Thyroid gland (tissue), 4 donors: ENCODE data around the gene RALGAPB. TPM values are rescaled to one million over a fixed set of nuclear protein-coding genes. Genes with fewer than 3 reads are reported as not detected.

Experiments used
- DNase-seq, 2 donors: peaks; one replicate each; pipeline ENCODE4 v3.0.0-alpha.2; 2019
- H3K27ac ChIP-seq, 3 donors: fragments of 200-600 bp; sonication (generic); 1 replicate in 2 of 3; 2 replicates in 1 of 3; pipeline ENCODE4 v1.5.1; 2016 to 2019; ENCODE audit warnings: mild to moderate bottlenecking in 1 of 3, moderate library complexity in 1 of 3
- H3K27me3 ChIP-seq: fragments of 200-600 bp; sonication (generic); one replicate; pipeline ENCODE4 v1.5.1; 2019
- H3K36me3 ChIP-seq, 2 donors: fragments of 200-600 bp; sonication (generic); one replicate each; pipeline ENCODE4 v1.5.1; 2016 to 2019
- H3K4me1 ChIP-seq, 2 donors: fragments of 200-600 bp; sonication (generic); one replicate each; pipeline ENCODE4 v1.5.1; 2017 to 2019
- H3K4me3 ChIP-seq, 3 donors: fragments of 200-600 bp; sonication (generic); replicated peaks in 1 of 3; 1 replicate in 2 of 3; 2 replicates in 1 of 3; pipeline ENCODE4 v1.5.1; 2016; ENCODE audit warnings: mild to moderate bottlenecking in 1 of 3
- H3K9me3 ChIP-seq: fragments of 200-600 bp; sonication (generic); one replicate; pipeline ENCODE4 v1.5.1; 2017
- POLR2A ChIP-seq, 2 donors: fragments of 450-650 bp; IDR thresholded peaks; one replicate each; pipeline ENCODE4 v1.6.1; 2017; ENCODE audit warnings: antibody characterized with exemption in 2 of 2, mild to moderate bottlenecking in 2 of 2, moderate library complexity in 1 of 2
- WGBS, 2 donors: methylation state at CpG; one replicate each; pipeline ENCODE4 v1.1.5; 2017; 5-methylcytosine and 5-hydroxymethylcytosine counted together
- intact Hi-C: fragments of 100-400 bp; cut with DNase I; formaldehyde crosslinking; loops from one replicate; pipeline ENCODE4 v1.15.1; 2023
- total RNA-seq, 4 donors: library from RNA; depleted of rRNA; stranded (reverse); fragments of >200 nt; gene quantifications; one replicate each; pipeline ENCODE4 v1.2.3, GENCODE V29; 2016
- TF ChIP-seq, protein P1 (sequence below), 6 experiments: fragments of 200-600 bp in 3 of 6; fragments of 450-650 bp in 3 of 6; sonication (generic) in 3 of 6; IDR thresholded peaks; one replicate each; pipeline ENCODE4 v1.5.1; 2016 to 2019; ENCODE audit warnings: antibody characterized with exemption in 6 of 6, mild to moderate bottlenecking in 2 of 6, inconsistent platforms in 1 of 6, moderate library complexity in 1 of 6

Gene RALGAPB
- total RNA-seq, 4 donors from 2014 or later: 53.6 to 79.8 (median 62.1) TPM

DNA sequence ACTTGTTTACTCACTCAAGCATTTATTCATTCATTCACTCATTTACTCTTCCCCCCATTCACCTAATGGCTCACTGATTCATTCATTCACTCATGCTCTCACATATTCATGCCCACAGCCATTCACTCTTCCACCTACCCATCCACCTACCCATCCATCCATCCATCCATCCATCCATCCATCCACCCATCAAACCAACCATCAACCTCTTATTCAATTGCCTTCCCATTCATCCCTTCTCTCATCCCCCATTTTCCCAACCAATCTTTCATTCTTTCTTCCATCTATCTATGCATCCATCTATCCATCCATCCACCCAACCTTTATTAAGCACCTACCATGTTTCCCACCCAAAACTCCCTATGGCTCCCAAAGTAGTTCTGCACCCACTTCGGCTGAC lies 127.4 kb downstream of the RALGAPB start:
- no peaks in the 10 kb centered on the region for H3K9me3 ChIP-seq
- 94 to 100% methylated on average over 1 of the region's 1 CpG for WGBS, 2 donors
- TF ChIP-seq, protein P1, sequence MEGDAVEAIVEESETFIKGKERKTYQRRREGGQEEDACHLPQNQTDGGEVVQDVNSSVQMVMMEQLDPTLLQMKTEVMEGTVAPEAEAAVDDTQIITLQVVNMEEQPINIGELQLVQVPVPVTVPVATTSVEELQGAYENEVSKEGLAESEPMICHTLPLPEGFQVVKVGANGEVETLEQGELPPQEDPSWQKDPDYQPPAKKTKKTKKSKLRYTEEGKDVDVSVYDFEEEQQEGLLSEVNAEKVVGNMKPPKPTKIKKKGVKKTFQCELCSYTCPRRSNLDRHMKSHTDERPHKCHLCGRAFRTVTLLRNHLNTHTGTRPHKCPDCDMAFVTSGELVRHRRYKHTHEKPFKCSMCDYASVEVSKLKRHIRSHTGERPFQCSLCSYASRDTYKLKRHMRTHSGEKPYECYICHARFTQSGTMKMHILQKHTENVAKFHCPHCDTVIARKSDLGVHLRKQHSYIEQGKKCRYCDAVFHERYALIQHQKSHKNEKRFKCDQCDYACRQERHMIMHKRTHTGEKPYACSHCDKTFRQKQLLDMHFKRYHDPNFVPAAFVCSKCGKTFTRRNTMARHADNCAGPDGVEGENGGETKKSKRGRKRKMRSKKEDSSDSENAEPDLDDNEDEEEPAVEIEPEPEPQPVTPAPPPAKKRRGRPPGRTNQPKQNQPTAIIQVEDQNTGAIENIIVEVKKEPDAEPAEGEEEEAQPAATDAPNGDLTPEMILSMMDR (IDR thresholded peaks at IDR 0.05): no peak
- no peak for TF ChIP-seq POLR2A (IDR thresholded peaks at IDR 0.05)
- H3K27ac ChIP-seq: peak overlapping the region; percentile 23 to 87 (median 61)
- H3K4me3 ChIP-seq: no peak overlapping the region
- no peaks in the 10 kb centered on the region for H3K27me3 ChIP-seq
- H3K4me1 ChIP-seq: peaks cover 6 to 16% of the 10 kb centered on the region in 2 donors
- intact Hi-C loops: no loop called here
- H3K36me3 ChIP-seq: no peaks in the 10 kb centered on the region
- DNase-seq: no peak

GRCh38 chr20:38601216-38602184 lies 128.9 kb downstream of the RALGAPB start, which contains the start of gene ARHGAP40:
Gene ARHGAP40 (plus strand): TSS chr20:38601809.
- no peak for DNase-seq
- intact Hi-C loops: no loop called here
- Histone ChIP-seq H3K9me3 (no peaks in the 10 kb centered on the region), H3K4me3 (no peak within 1 kb of the TSS), H3K27ac (no peak within 1 kb of the TSS), H3K4me1 (peaks cover 6 to 16% of the 10 kb centered on the region in 2 donors), H3K36me3 (no peaks in the 10 kb centered on the region), H3K27me3 (no peaks in the 10 kb centered on the region)
- TF ChIP-seq, protein P1 (IDR thresholded peaks at IDR 0.05): no peak
- TF ChIP-seq POLR2A (IDR thresholded peaks at IDR 0.05): no peak
- 37 to 47% methylated on average over 24 to 38 of the region's 42 CpGs for WGBS, 2 donors

DNA sequence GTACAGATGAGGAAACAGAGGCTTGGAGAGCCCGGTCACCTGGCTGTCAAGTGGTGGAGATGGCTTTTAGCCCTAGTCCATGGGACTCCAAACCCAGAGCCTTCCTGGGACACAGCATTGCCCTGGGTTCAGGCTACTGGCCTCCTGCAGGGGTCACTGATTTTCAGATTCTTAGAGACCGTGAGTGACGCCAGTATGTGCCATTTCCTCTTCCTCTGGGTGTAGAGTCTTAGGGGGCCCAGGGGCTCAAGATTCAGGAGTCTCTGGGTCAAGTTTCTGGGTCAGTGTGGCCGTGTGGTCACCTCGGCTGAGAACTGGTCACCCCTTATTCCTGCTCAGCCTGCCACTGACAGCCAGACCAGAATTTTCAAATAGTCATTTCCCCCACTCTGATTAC lies 129.5 kb downstream of the RALGAPB start:
- Histone ChIP-seq H3K9me3 (no peaks in the 10 kb centered on the region), H3K27me3 (no peaks in the 10 kb centered on the region), H3K4me1 (peaks cover 6 to 16% of the 10 kb centered on the region in 2 donors), H3K36me3 (no peaks in the 10 kb centered on the region), H3K27ac (no peak overlapping the region), H3K4me3 (no peak overlapping the region)
- no peak for DNase-seq
- 63 to 77% methylated on average over 4 to 5 of the region's 5 CpGs for WGBS, 2 donors
- intact Hi-C loops: no loop called here
- TF ChIP-seq POLR2A (IDR thresholded peaks at IDR 0.05): no peak
- TF ChIP-seq, protein P1 (IDR thresholded peaks at IDR 0.05): no peak

GRCh38 chr20:38603286-38603685 lies 130.6 kb downstream of the RALGAPB start:
- Histone ChIP-seq H3K9me3 (no peaks in the 10 kb centered on the region), H3K27me3 (no peaks in the 10 kb centered on the region), H3K36me3 (no peaks in the 10 kb centered on the region), H3K27ac (no peak overlapping the region), H3K4me1 (peaks cover 6 to 16% of the 10 kb centered on the region in 2 donors), H3K4me3 (no peak overlapping the region)
- 82 to 91% methylated on average over 3 of the region's 3 CpGs for WGBS, 2 donors
- intact Hi-C loops: no loop called here
- DNase-seq: no peak
- TF ChIP-seq, protein P1 (IDR thresholded peaks at IDR 0.05): no peak
- no peak for TF ChIP-seq POLR2A (IDR thresholded peaks at IDR 0.05)

GRCh38 chr20:38604873-38605303 lies 132.2 kb downstream of the RALGAPB start:
- Histone ChIP-seq H3K9me3 (no peaks in the 10 kb centered on the region), H3K36me3 (no peaks in the 10 kb centered on the region), H3K4me3 (no peak overlapping the region), H3K27ac (no peak overlapping the region), H3K27me3 (no peaks in the 10 kb centered on the region), H3K4me1 (peaks cover 0 to 3% of the 10 kb centered on the region in 2 donors)
- no peak for DNase-seq
- intact Hi-C loops: no loop called here
- WGBS, 2 donors: 48 to 60% methylated on average over 4 of the region's 4 CpGs
- TF ChIP-seq, protein P1 (IDR thresholded peaks at IDR 0.05): no peak
- no peak for TF ChIP-seq POLR2A (IDR thresholded peaks at IDR 0.05)
